Measurements from ENCODE around the gene REEP6.
"Not testable (repeated sequence)": the region's sequence is repeated elsewhere in the genome, so short reads cannot be mapped to it uniquely, and the experiment has no call there.

The REEP6 gene

DNA sequence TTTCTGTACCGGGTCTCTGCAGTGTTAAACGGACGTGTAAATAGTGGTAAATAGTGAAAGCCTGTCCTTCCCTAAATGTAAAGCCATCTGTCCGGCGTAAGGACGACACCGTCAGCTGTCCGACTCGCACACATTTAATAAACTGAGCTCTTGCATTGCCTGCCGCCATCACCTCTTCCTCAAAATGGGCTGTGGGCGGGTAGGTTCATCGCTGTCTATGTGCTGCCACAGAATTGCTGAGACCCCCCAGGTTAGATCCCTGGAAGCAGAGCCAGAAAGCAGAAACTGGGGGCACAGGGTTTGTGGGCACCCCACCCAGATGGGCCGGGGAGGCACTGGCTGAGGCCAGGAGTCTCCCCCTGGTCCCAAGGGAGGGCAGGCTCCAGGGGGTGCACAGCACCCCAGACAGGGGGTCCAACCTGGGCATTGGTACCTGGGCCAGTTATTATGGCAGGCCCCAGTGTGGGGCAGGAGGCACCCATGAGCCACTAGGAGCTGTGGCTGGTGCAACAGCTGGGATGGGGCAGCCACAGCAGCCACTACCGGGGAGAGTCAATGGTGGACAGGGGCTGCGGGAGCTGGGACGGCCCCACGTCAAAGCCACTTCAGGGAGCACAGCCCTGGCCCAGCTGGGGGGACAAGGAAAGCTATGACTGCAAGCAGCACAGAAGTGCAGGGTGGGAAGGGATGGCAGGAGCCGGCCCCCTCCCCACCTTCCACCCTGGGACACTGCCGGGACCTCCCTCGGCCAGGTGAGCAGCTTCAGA lies 17.7 kb upstream of the REEP6 start:
- no peak for DNase-seq

DNA sequence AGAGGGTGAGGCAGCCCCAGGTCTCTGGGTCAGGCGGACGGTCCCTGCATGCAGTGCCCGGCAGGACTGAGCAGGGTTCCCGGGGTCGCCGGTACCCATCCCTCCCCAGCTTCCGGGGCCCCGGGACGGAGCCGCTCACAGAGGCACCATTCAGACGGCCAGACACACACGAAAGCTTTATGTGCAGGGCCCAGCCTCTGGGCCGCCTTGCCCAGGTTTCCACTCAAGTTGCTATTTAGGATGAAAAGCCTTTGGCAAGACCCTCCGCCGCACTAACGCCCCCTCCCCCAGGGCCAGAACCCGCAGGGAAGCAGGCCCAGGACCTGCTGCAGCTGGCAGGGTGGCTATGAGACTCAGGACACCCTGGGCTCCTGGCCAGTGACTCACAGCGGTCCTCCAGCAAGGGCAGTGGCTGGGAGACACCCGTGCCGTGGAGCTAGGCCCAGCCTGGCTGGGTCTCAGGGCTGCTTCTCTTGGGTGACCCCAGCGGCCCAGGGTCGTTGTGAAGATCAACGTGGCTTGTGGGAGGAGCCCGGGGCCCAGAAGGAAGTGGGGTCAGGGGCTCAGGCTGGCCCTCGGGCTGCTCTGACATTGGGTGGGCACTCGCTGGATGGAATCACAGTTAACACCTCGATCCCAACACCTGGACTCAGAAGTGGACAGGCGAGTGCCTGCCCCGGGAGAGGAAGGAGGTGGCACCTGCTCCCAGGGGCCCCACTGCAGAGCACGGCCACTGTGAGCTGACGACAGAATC lies 16.8 kb upstream of the REEP6 start:
- DNase-seq = no peak

- no peak for DNase-seq
These were observed 16.1 kb upstream of the REEP6 start for GRCh38 chr19:1474765-1475351.

DNA sequence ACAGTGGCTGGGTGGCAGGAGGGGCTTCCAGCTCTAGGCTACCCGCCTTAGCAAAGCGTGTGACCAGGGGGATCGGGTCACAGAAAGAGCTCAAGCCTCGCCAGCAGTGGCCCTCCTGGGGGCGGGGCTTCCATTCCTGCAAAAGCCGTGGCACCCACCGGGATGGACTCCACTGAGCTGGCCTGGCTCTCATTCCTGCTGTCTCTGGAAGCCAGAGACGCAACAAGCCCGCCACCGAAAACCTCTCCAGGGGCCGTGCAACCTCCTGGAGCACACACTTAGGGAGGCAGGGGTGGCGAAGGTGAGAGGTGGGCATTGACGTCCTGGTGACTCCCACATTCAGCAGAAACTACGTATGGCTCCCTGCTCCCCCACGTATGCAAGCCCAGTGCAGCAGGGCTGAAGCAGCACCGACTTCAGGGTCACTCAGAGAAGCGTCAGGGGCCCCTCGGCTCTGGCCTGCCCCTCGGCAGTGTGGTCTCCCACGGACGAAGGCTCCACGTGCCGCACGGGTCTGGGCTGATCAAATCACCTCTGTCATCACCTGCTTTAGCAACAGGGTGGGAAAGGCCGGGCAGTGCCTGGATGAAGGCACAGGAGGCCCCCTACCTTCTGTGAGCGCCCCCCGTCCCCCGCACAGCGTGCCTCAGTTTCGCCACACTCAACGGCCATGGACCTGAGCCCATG lies 15.1 kb upstream of the REEP6 start:
- no peak for DNase-seq

DNA sequence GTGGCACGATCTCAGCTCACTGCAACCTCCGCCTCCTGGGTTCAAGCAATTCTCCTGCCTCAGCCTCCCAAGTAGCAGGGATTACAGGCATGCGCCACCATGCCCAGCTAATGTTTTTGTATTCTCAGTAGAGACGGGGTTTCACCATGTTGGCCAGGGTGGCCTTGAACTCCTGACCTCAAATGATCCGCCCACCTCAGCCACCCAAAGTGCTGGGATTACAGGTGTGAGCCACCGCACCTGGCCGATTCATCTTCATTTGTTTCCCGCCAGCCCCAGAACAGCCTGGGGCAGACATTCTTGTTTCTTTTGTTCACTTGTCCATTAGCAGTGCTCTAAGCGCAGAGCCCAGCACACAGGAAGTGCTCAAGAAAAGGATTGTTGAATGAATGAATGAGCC lies 13.9 kb upstream of the REEP6 start:
- not testable (repeated sequence) for DNase-seq

DNA sequence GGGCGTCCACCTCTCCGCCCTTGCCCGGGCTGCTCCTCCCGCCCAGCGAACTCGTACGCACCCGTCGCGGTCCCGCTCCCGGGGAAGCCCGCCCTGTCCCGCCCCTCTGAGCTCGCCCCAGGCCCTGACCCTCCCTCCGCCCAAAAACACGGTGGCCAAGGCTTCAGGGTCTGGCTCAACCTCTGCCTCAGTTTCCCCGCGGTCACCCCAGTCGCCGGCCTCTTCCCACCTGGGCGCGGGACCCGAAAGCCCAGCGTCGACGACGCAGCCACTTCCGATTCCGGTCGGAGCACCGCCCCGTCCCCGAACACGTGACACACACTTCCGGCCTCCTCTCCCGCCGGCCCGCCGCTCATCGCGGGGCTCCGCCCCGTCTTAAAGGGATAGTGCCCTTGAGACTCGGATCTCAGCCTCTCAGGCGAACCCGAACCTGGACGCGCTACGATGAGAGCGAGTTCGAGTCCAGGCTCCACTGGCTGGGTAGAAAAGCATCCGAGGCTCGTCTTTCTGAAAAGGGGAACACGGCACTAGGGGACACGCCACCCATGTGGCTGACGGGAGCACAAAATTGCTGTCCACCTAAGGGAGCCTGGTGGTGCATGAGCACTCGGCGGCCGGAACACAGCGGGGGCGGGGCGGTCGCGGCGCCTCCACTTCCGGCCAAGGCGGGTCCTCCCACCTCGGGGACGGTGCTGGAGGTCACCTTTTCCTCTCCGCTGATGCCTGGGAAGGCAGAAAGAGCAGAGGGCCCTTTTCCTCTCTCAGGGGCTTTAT lies 11.9 kb upstream of the REEP6 start, which contains the start of gene C19orf25:
Gene C19orf25, minus strand, starts transcription at position 282 of the 774 bp plus-strand sequence. CDS start 312 bp downstream, outside the sequence.
- DNase-seq = peak; percentile 86

DNA sequence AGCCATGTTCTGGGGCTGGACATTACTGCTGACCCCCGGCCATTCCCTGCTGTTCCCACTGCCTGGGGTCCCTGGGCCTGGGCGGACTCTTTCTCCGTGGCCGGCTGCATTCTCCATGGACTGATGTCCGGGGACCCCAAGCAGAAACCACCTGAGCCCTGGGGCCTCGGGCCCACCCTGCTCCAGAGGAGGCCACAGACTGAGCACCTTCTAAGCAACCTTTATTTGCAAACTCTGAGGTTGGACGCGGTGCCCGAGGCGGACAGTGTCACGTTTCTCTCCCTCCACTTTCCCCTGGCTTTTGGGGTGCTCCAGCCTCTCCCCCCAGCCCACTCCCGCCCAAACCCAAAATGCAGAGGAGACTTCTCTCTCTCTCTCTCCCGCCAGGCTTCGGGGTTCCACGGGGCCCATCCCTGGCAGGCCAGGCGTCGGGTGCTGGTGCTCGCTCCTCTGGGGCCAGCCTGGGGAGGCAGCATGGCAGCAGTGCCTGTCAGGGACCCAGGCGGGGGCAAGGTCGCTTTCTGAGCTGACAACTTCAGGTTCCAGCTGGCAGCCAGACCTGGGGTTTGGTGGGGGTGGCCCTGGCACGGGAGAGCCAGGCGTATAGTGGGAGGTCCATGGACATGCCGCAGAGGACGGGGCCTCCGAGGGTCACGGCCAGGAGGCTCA lies 9.6 kb upstream of the REEP6 start:
- no peak for DNase-seq

- no peak for DNase-seq
These were observed 9.1 kb upstream of the REEP6 start for GRCh38 chr19:1481893-1482360.

GRCh38 chr19:1482361-1483130 lies 8.4 kb upstream of the REEP6 start:
- no peak for DNase-seq

DNA sequence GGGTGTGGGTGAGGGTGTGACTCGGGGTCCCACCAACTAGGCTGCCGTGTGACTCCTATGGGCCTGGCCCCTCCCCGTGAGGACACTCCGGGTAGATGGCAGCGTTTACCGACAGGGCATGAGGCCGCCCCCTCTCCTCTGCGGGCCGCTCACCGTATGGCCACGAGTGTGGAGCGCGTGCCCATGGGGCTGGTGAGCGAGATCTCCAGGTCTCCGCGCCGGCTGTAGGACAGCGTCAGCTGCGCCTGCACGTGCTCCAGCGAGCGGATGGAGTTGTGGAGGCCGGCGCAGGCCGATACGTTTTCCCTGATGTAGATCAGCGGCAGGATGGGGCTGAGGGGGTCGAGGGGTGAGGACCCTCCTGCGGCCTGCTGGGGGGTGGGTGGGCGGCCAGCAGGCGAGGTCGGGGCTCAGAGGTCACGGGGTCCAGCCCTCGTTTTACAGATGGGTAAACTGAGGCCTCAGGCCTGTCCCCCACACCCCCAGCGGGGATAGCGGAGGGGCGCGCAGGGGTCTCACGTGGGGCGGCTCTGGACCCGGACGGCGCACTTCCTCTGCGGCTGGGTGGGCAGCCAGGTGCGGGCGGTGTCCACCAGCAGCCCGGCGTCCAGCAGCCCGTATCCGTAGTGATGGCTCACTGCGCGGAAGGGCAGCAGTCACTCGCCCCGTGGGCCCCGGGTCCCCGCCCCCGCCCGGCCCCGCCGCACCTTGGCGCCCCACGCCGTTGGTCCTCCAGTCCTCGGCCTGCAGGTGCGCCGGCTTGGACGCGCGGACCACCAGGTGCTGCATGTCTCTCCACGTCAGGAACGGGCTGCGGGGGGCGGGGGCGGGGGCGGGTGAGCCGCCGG lies 7.6 kb upstream of the REEP6 start:
- DNase-seq = no peak

- no peak for DNase-seq
These were observed 7.0 kb upstream of the REEP6 start for GRCh38 chr19:1483979-1484428.

GRCh38 chr19:1486720-1487575 lies 4.0 kb upstream of the REEP6 start:
- DNase-seq = no peak

DNA sequence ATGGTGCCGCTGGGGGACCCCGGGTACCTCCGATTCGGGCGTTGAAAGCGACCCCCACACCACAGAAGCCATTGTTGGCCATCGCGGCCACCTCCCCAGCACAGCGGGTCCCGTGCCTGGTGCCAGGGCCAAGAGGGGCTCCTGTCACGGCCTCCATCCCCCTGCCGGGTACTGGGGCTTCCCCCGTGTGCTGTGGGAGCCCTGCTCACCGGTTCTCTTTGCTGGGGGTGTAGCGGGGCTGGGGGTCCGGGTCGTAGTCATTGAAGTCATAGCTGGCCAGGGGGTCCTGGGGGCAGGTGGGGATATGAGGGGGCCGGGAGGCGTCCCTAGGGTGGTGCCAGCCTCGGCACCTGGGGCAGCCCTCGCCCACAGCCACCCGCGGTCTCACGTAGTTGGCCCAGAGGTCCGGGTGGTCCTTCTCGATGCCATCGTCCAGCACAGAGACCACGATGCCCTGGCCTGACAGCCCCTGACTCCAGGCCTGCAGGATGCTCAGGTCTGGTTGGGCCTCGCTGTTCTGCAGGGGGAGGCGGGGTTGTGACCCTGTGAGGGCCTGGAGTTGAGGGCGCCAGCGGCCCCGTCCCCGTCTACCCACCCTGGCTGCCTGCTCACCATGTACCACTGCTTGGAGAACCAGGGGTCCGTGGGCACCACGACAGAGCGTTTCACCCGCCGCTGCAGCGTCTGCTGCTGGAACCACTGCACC lies 3.3 kb upstream of the REEP6 start:
- no peak for DNase-seq

GRCh38 chr19:1488282-1488601 lies 2.7 kb upstream of the REEP6 start:
- DNase-seq = no peak

DNA sequence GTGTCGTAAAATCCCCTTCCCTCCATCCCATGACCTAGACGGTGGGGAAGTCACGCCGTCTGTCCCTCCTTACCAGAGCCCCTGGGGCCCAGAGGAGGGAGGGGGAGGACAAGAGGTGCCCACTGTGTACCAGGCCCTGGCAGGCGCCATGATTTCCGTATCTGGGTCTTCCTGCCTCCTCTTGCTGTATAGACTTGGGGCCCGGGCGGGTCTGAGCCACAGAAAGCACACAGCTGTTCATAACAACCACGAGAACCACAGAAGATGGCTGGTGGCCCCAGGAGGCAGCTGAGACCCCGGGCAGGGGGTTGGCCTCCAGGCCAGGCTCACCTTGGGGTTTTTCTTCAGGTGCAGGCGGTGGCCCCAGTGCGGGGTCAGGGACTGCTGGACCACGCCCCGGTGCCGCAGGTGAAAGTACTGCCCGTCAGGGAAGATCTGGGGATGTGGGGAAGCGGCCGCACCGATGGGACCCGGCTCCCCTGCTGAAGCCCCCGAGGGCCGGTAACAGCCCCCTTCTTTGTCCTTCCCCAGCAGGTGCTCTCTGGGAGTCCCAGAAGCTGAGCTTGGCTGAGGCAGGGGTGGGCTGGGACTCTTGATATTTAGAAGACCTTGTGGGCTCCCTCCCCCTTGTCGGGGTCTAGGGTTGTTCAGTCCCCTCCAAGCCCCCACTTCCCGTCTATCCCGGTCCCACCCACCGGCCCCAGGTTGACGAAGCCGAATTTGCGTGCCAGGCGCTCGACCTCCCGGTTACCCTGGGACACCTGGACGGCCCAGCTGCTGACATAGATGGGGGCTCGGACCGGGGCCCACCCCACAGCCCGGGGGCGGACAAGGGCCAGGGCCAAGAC lies 1.3 kb upstream of the REEP6 start:
- DNase-seq = no peak

DNA sequence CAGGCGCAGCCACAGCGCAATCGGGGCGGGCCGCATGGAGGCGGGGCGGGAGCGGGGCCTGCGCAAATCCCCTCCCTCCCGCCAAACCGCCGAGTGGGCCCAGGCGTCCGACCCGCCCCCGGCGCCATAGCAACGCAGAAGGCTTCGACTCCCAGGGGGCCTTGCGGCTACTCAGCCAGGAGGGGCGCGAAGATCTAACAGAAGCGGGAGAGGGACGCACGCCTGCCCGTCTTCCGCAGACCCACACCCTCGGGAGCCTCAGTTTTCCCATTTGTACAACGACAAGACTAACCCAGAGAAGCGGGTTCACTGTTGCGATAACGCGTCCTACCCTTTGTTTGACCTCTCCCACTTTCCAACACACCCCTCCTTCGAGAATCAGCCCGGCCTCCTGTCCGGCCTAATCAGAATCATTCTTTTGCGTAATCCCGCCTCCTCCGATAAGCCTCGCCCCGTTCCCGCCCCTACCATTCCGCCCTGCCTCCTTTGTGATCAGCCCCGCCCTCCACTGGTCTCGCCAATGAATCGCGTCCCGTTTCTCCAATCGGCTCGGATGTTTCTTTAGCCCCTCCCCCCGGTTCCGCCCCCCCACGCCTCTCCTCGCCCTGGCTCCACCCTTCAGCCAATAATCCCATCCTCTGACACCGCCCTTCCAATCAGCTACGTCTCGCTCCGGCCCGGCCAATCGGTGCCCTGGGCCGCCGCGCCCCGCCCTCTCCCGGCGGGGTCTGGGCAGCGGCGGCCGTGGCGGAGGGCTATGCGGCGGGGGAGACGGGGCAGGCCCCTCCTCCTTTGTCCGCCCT lies 469 bp upstream of the REEP6 start, which contains the start of gene PCSK4:
Gene PCSK4, minus strand, starts transcription at position 40 of the 803 bp plus-strand sequence. Its CDS starts 4 bp downstream, at position 36.
- peak; percentile 98 for DNase-seq
